HG03060 (cell line): ENCODE results near the gene DTNA.
"Not testable (repeated sequence)": the region's sequence is repeated elsewhere in the genome, so short reads cannot be mapped to it uniquely, and the experiment has no call there.

Experiments
- ATAC-seq: cut with Tn5 transposase; IDR thresholded peaks from one replicate; pipeline ENCODE4 v1.9.1; 2021; ENCODE audit warnings: low read depth, moderate number of reproducible peaks; ENCODE audit not compliant: unreplicated experiment

Gene DTNA

GRCh38 chr18:34709750-34710441 is at the start of gene DTNA:
Gene DTNA (plus strand): TSS chr18:34710298. CDS start chr18:34755977, 45,679 bp downstream.
- ATAC-seq, result no peak

- no peak for ATAC-seq
These were observed 49.5 kb upstream of the DTNA start for GRCh38 chr18:34660572-34660971.

GRCh38 chr18:34661464-34662087 is 48.5 kb upstream of the DTNA start:
- no peak for ATAC-seq

GRCh38 chr18:34676816-34677574 is 33.1 kb upstream of the DTNA start:
- no peak for ATAC-seq

GRCh38 chr18:34689750-34690149 is 20.3 kb upstream of the DTNA start:
- ATAC-seq, result not testable (repeated sequence)

- ATAC-seq, result no peak
These were observed 18.5 kb upstream of the DTNA start for GRCh38 chr18:34691614-34692013.

- no peak for ATAC-seq
These were observed 15.4 kb upstream of the DTNA start for GRCh38 chr18:34694591-34695165.

GRCh38 chr18:34695310-34695709 is 14.8 kb upstream of the DTNA start:
- no peak for ATAC-seq

GRCh38 chr18:34696671-34697070 is 13.4 kb upstream of the DTNA start:
- no peak for ATAC-seq

- no peak for ATAC-seq
These were observed 12.9 kb upstream of the DTNA start for GRCh38 chr18:34697233-34697632.

GRCh38 chr18:34697891-34698290 is 12.2 kb upstream of the DTNA start:
- ATAC-seq, result no peak

- ATAC-seq, result no peak
These were observed 8.2 kb upstream of the DTNA start for GRCh38 chr18:34701911-34702310.

- no peak for ATAC-seq
These were observed 7.3 kb upstream of the DTNA start for GRCh38 chr18:34702814-34703213.

- no peak for ATAC-seq
These were observed 6.0 kb upstream of the DTNA start for GRCh38 chr18:34704074-34704473.

GRCh38 chr18:34704823-34705222 is 5.3 kb upstream of the DTNA start:
- no peak for ATAC-seq

- no peak for ATAC-seq
These were observed 2.4 kb upstream of the DTNA start for GRCh38 chr18:34707670-34708069.

GRCh38 chr18:34709104-34709503 is 994 bp upstream of the DTNA start:
- no peak for ATAC-seq

- no peak for ATAC-seq
These were observed 388 bp downstream of the DTNA start for GRCh38 chr18:34710458-34710914.

- ATAC-seq, result no peak
These were observed 836 bp downstream of the DTNA start for GRCh38 chr18:34710934-34711333.

- ATAC-seq, result not testable (repeated sequence)
These were observed 6.0 kb downstream of the DTNA start for GRCh38 chr18:34716111-34716510.

GRCh38 chr18:34718610-34719009 is 8.5 kb downstream of the DTNA start:
- no peak for ATAC-seq
